GM12875 (cell line): ENCODE results near the gene TOR1AIP1.
"Not testable (repeated sequence)": the region's sequence is repeated elsewhere in the genome, so short reads cannot be mapped to it uniquely, and the experiment has no call there.

Source experiments
- H3K4me3 ChIP-seq: one replicate; pipeline ENCODE4 v1.5.1; 2011; ENCODE audit warnings: low read depth, low read length, control low read depth
- TF ChIP-seq, protein P1 (sequence below): IDR thresholded peaks from 2 replicates; pipeline ENCODE4 v1.5.1; 2011; ENCODE audit warnings: low read depth, mild to moderate bottlenecking, control low read depth, inconsistent platforms, low read length, moderate library complexity, borderline replicate concordance; ENCODE audit not compliant: insufficient read depth

The TOR1AIP1 gene, protein sequence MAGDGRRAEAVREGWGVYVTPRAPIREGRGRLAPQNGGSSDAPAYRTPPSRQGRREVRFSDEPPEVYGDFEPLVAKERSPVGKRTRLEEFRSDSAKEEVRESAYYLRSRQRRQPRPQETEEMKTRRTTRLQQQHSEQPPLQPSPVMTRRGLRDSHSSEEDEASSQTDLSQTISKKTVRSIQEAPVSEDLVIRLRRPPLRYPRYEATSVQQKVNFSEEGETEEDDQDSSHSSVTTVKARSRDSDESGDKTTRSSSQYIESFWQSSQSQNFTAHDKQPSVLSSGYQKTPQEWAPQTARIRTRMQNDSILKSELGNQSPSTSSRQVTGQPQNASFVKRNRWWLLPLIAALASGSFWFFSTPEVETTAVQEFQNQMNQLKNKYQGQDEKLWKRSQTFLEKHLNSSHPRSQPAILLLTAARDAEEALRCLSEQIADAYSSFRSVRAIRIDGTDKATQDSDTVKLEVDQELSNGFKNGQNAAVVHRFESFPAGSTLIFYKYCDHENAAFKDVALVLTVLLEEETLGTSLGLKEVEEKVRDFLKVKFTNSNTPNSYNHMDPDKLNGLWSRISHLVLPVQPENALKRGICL

DNA sequence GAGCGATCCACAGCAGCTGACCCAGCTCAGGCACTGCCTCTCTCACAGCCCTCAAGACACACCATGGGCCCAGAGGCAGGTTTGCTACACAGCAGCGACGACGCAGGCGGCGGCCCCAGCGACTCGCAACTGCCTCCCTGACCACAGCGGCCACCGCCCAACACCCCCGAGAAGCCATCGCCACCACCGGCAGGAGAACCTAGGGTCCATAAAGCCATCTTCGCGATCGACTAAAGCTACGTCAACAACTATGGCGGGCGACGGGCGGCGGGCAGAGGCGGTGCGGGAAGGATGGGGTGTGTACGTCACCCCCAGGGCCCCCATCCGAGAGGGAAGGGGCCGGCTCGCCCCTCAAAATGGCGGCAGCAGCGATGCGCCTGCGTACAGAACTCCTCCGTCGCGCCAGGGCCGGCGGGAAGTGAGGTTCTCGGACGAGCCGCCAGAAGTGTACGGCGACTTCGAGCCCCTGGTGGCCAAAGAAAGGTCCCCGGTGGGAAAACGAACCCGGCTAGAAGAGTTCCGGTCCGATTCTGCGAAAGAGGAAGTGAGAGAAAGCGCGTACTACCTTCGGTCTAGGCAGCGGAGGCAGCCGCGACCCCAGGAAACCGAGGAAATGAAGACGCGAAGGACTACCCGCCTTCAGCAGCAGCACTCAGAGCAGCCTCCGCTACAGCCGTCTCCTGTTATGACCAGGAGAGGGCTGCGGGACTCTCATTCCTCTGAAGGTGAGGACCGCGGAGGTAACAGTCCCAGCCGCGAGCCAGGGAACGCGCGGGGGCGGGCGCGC is at the start of gene TOR1AIP1:
TSS of gene TOR1AIP1 (plus strand) at position 33 of the 787 bp plus-strand sequence. CDS start at position 251, 218 bp downstream.
- H3K4me3 ChIP-seq: peak within 1 kb of the TSS; percentile 83
- TF ChIP-seq, protein P1, sequence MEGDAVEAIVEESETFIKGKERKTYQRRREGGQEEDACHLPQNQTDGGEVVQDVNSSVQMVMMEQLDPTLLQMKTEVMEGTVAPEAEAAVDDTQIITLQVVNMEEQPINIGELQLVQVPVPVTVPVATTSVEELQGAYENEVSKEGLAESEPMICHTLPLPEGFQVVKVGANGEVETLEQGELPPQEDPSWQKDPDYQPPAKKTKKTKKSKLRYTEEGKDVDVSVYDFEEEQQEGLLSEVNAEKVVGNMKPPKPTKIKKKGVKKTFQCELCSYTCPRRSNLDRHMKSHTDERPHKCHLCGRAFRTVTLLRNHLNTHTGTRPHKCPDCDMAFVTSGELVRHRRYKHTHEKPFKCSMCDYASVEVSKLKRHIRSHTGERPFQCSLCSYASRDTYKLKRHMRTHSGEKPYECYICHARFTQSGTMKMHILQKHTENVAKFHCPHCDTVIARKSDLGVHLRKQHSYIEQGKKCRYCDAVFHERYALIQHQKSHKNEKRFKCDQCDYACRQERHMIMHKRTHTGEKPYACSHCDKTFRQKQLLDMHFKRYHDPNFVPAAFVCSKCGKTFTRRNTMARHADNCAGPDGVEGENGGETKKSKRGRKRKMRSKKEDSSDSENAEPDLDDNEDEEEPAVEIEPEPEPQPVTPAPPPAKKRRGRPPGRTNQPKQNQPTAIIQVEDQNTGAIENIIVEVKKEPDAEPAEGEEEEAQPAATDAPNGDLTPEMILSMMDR: 0 out of 2 replicates have a peak, but pooled peaks have one; percentile 30

DNA sequence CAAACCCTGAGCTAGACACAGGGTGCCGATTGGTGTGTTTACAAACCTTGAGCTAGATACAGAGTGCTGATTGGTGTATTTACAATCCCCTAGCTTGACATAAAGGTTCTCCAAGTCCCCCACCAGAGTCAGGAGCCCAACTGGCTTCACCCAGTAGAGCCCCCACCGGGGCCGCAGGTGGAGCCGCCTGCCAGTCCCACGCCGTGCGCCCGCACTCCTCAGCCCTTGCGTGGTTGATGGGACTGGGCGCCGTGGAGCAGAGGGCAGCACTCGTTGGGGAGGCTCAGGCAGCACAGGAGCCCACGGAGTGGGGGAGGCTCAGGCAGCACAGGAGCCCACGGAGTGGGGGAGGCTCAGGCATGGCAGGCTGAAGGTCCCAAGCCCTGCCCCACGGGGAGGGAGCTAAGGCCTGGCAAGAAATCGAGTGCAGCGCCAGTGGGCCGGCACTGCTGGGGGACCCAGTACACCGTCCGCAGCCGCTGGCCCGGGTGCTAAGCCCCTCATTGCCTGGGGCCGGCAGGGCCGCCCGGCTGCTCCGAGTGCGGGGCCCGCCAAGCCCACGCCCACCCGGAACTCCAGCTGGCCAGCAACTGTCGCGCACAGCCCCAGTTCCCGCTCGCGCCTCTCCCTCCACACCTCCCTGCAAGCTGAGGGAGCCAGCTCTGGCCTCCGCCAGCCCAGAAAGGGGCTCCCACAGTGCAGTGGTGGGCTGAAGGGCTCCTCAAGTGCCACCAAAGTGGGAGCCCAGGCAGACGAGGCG is 45.2 kb upstream of the TOR1AIP1 start:
- H3K4me3 ChIP-seq: not testable (repeated sequence)

DNA sequence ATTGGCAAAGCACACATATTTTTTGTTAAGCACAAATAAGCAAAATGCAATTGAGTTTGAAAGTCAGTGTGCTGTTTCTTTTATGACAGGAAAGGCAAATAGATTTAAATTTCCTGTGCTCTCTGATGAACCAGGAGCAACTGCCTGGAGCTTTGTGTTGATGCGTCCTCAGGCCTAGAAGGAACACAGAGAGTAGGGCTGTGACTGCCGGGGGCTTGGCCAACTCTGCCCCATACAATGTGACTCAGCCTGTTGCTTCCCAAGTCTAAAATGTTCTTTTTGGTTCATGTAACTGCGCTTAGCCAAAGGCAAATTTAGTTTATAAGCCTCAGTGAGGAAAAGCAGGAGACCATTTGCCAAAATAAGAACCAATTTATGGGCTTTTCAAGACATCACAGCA is 42.0 kb upstream of the TOR1AIP1 start:
- H3K4me3 ChIP-seq: no peak overlapping the region
- TF ChIP-seq, protein P1: no peak

DNA sequence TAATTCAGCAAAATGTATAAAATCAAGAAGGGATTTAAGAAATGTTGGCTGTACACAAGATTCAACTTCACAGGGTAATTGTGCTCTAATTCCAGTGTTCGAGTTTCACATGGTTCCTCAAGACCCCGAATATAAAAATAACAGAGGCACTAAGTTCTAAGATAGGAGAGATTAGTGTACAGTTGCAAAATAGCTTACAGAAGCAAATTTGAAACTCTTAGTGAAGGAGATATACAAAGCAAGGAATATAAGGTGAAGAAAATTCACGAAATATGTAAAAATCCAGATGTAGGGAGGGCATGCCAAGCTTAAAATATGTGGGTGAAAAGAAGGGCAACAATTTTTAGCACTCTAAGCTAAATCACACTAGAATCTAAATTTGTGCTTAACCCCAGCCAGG is 33.9 kb upstream of the TOR1AIP1 start:
- TF ChIP-seq, protein P1: no peak
- no peak overlapping the region for H3K4me3 ChIP-seq

DNA sequence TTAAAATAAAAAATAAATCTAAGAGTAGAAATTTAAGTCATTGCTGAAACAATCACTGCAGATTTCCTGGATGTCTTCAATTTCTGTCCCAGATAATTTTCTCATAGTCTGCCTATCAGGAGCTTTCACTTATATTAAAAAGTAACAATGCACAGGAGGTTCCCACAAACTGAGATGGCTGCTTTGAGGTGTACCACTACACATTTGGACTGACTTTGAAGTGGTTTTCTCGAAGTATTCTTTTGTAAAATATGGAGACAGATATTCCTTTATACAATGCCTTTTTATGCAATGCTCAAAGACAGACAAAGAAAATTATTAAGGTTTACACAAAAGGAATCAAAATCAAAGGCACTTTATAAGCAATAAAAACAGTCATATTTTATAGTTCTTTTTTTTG is 29.0 kb upstream of the TOR1AIP1 start:
- TF ChIP-seq, protein P1: no peak

DNA sequence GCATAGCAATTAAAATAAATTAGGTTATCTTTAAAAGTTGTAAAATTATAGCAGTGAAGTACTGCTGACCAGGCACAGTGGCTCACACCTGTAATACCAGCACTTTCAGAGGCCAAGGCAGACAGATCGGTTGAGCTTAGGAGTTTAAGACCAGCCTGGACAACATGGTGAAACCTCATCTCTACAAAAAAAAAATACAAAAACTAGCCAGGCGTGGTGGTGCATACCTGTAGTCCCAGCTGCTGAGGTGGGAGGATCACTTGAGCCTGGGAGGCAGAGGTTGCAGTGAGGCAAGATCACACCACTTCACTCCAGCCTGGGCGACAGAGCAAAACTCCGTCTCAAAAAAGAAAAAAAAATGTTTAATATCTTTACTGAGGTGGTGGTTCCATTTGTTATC is 26.3 kb upstream of the TOR1AIP1 start:
- H3K4me3 ChIP-seq: not testable (repeated sequence)

More for the DNA sequence above, 29.0 kb upstream of the TOR1AIP1 start:
- H3K4me3 ChIP-seq: no peak overlapping the region

DNA sequence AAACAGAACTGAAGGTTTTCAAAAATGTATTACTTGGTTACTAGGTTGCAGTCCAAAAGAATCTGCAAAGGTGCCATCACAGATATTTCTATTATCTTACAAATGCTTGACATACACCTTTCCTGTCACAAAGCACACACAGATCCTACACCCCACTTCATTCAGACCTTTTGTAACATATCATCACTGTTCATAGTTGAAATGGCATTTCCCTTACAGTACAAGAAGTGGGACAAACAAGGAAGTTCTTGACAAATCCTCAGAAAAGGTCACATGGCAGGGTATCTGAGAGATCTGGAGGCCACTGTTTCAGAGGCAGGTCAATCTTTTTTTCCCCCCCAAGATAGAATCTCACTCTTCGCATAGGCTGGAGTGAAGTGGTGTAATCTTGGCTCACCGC is 25.8 kb upstream of the TOR1AIP1 start:
- TF ChIP-seq, protein P1: no peak
- H3K4me3 ChIP-seq: no peak overlapping the region
